Type B pancreatic cell (in vitro differentiated cells): Measurements from ENCODE around the gene ZKSCAN1. TPM values are rescaled to one million over a fixed set of nuclear protein-coding genes. Genes with fewer than 3 reads are reported as not detected.

ENCODE experiments used
- DNase-seq: peaks from one replicate; pipeline ENCODE4 v3.0.0; 2021; ENCODE audit warnings: mixed read lengths; ENCODE audit not compliant: unreplicated experiment; ENCODE audit errors: extremely low spot score
- H3K27ac Mint-ChIP-seq: 2 replicates; pipeline ENCODE4 v1.8.0; 2021; ENCODE audit warnings: mild to moderate bottlenecking, mixed read lengths
- H3K27me3 Mint-ChIP-seq: 2 replicates; pipeline ENCODE4 v1.8.0; 2021; ENCODE audit warnings: mixed read lengths
- H3K36me3 Mint-ChIP-seq: 2 replicates; pipeline ENCODE4 v1.8.0; 2021; ENCODE audit warnings: mixed read lengths
- H3K4me1 Mint-ChIP-seq: one replicate; pipeline ENCODE4 v1.8.0; 2021; ENCODE audit warnings: mixed read lengths; ENCODE audit not compliant: unreplicated experiment
- H3K4me3 Mint-ChIP-seq: 2 replicates; pipeline ENCODE4 v1.8.0; 2021; ENCODE audit warnings: mild to moderate bottlenecking, mixed read lengths
- H3K9me3 Mint-ChIP-seq: 2 replicates; pipeline ENCODE4 v1.8.0; 2021; ENCODE audit warnings: mixed read lengths
- total RNA-seq: library from RNA; stranded (reverse); gene quantifications from 2 replicates; pipeline ENCODE4 v1.2.1, GENCODE V29; 2021; ENCODE audit warnings: low replicate concordance
- TF ChIP-seq, protein P1 (sequence below): fragments of 200-600 bp; sonication (generic); conservative IDR thresholded peaks from 2 replicates; pipeline ENCODE4 v1.5.0; 2021; ENCODE audit warnings: antibody characterized with exemption, mild to moderate bottlenecking

Gene ZKSCAN1
- total RNA-seq, 1 donor from 2014 or later = 157 TPM

DNA sequence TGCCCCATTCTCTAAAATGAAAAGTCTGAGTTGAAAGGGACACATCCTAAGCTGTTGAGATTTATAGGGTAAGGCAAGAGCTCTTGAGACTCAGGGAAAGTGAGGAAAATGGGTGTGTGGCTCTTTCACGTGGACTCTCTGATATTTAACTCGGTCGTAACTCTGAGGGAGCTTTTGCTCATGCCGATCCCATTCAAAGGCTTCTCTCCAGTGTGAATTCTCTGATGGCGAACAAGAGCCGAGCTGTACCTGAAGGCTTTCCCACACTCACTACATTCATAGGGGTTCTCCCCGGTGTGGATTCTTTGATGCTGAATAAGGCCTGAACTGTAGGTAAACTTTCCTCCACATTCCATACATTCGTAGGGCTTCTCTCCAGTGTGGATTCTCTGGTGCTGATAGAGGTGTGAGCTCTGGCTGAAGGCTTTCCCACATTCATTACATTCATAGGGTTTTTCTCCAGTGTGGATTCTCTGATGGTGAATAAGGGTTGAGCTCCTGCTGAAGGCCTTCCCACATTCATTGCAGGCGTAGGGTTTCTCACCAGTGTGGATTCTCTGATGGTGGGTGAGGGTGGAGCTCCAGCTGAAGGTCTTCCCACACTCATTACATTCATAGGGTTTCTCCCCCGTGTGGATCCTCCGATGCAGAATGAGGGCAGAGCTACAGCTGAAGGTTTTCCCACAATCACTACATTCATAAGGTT, 55.8 kb downstream of the ZKSCAN1 start:
- DNase-seq = no peak
- Mint-ChIP-seq H3K4me1 (no peaks in the 10 kb centered on the region), H3K27ac (peak overlapping the region; percentile 55), H3K27me3 (no peaks in the 10 kb centered on the region), H3K4me3 (peak overlapping the region; percentile 54), H3K36me3 (peaks cover 77% of the 10 kb centered on the region), H3K9me3 (peaks cover 22% of the 10 kb centered on the region)
- TF ChIP-seq, protein P1, sequence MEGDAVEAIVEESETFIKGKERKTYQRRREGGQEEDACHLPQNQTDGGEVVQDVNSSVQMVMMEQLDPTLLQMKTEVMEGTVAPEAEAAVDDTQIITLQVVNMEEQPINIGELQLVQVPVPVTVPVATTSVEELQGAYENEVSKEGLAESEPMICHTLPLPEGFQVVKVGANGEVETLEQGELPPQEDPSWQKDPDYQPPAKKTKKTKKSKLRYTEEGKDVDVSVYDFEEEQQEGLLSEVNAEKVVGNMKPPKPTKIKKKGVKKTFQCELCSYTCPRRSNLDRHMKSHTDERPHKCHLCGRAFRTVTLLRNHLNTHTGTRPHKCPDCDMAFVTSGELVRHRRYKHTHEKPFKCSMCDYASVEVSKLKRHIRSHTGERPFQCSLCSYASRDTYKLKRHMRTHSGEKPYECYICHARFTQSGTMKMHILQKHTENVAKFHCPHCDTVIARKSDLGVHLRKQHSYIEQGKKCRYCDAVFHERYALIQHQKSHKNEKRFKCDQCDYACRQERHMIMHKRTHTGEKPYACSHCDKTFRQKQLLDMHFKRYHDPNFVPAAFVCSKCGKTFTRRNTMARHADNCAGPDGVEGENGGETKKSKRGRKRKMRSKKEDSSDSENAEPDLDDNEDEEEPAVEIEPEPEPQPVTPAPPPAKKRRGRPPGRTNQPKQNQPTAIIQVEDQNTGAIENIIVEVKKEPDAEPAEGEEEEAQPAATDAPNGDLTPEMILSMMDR = no peak

DNA sequence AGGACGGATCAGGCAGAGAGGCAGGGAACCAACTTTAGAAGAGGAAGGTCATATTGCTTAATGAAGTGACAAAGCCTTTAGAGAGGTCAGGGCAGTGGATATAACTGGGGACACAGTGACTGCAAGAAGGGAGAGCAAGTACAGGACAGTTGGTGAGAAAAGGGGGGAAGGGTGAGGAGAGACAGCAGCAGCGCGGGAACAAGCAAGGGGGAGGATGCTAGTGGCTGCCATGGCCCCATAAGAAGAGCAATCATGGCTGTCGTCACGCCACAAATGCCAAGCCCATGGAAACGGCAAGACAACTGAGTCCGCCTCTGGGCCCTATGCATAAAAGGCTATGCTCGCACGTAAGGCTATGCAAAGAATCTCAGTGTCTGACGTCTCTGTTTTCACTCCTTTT, 57.1 kb downstream of the ZKSCAN1 start:
- DNase-seq = no peak
- Mint-ChIP-seq H3K4me1 (no peaks in the 10 kb centered on the region), H3K9me3 (peaks cover 26% of the 10 kb centered on the region), H3K27ac (peak overlapping the region; percentile 44), H3K27me3 (no peaks in the 10 kb centered on the region), H3K4me3 (no peak overlapping the region), H3K36me3 (peaks cover 83% of the 10 kb centered on the region)
- TF ChIP-seq, protein P1 = no peak

DNA sequence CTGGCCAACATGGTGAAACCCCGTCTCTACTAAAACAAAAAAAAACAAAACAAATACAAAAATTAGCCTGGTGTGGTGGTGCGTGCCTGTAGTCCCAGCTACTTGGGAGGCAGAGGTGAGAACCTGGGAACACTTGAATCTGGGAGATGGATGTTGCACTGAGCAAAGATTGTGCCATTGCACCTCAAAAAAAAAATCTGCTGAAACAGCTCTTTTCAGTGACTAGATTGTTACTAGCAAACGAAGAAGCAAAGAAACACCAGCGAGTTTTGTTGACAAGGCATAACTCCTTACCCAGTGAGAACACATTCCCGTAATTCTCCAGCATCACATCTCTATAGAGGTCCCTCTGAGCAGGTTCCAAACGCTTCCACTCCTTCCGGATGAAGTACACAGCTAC, 59.4 kb downstream of the ZKSCAN1 start:
- Mint-ChIP-seq H3K27ac (no peak overlapping the region), H3K4me3 (no peak overlapping the region), H3K9me3 (peaks cover 26% of the 10 kb centered on the region)

DNA sequence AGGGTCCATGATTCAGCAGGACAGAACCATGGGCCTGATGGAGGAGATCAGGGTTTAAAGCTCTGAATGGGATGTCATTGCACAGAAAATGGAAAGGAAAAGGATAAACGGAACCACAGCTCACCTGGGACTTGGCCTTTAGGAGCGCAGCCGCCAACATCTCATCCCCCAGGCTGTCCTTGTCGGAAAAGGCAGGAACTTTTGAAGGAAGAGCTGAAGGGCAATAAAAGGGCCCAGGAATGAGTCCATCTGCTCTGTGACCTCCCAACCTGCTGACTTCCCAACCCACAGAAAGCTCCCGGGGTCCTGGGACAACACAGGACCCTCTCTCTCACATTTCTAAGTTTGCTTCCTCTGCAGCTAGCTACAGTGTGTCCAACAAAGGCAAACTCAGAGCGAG, 60.0 kb downstream of the ZKSCAN1 start:
- Mint-ChIP-seq H3K27me3 (no peaks in the 10 kb centered on the region), H3K4me1 (peaks cover 9% of the 10 kb centered on the region), H3K4me3 (no peak overlapping the region), H3K9me3 (peaks cover 26% of the 10 kb centered on the region), H3K27ac (peak overlapping the region; percentile 13), H3K36me3 (peaks cover 85% of the 10 kb centered on the region)
- DNase-seq = no peak
- TF ChIP-seq, protein P1 = no peak

More for the DNA sequence above, 59.4 kb downstream of the ZKSCAN1 start:
- no peaks in the 10 kb centered on the region for H3K27me3 Mint-ChIP-seq
- DNase-seq = no peak
- peaks cover 87% of the 10 kb centered on the region for H3K36me3 Mint-ChIP-seq
- peaks cover 9% of the 10 kb centered on the region for H3K4me1 Mint-ChIP-seq
- TF ChIP-seq, protein P1 = no peak

DNA sequence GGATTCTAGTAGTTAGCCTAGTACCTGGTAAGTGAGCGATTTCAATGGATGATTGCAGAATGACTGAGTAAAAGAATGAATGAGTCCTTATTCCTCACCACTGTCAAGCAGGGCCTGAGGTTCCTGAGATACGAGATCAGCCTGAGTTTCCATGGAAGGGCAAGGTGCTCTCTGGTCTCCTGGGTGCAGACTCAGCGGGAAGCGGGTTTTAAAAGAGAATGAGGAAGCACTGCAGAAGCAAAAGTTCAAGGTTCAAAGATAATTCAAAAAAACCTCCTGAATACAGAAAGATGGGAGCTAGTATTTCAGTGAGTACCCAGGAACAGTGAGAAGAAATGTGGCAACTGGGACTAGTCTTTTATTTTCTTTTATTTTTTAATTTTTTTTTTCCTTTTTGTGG, 61.8 kb downstream of the ZKSCAN1 start:
- H3K27me3 Mint-ChIP-seq = no peaks in the 10 kb centered on the region
- TF ChIP-seq, protein P1 = no peak
- H3K4me3 Mint-ChIP-seq = peak overlapping the region; percentile 75
- H3K27ac Mint-ChIP-seq = peak overlapping the region; percentile 77
- DNase-seq = no peak
- peaks cover 14% of the 10 kb centered on the region for H3K4me1 Mint-ChIP-seq
- peaks cover 18% of the 10 kb centered on the region for H3K9me3 Mint-ChIP-seq
- H3K36me3 Mint-ChIP-seq = peaks cover 73% of the 10 kb centered on the region
